PFSK-1 (cell line): ENCODE results near the gene GABBR2.

Source experiments
- FOXP2 ChIP-seq: optimal IDR thresholded peaks from 2 replicates; pipeline ENCODE3; 2011; ENCODE audit warnings: borderline replicate concordance, control low read depth, inconsistent platforms; ENCODE audit not compliant: insufficient read depth; ENCODE audit errors: extremely low read length, extremely low read depth
- POLR2AphosphoS5 ChIP-seq: IDR thresholded peaks from 2 replicates; pipeline ENCODE4 v1.6.1; 2012; ENCODE audit warnings: low read depth, mild to moderate bottlenecking, control low read depth, low read length, moderate library complexity
- SIN3A ChIP-seq: IDR thresholded peaks from 2 replicates; pipeline ENCODE4 v1.6.1; 2012; ENCODE audit warnings: mild to moderate bottlenecking, low read length, moderate library complexity, borderline replicate concordance; ENCODE audit not compliant: insufficient read depth
- TAF1 ChIP-seq: IDR thresholded peaks from 2 replicates; pipeline ENCODE4 v1.6.1; 2012; ENCODE audit warnings: low read length, control low read depth, borderline replicate concordance; ENCODE audit not compliant: insufficient read depth
- TF ChIP-seq, protein P1 (sequence below), 2 experiments: IDR thresholded peaks; 2 replicates each; pipeline versions ENCODE4 v1.6.1 to v1.8.0; 2011 to 2012; ENCODE audit warnings: low read depth in 2 of 2, low read length in 2 of 2, control low read depth in 1 of 2, inconsistent platforms in 1 of 2, mild to moderate bottlenecking in 1 of 2, moderate library complexity in 1 of 2; ENCODE audit not compliant: insufficient read depth in 1 of 2

Gene GABBR2

GRCh38 chr9:98364086-98364485 lies 344.6 kb downstream of the GABBR2 start:
- TF ChIP-seq TAF1 (no peak), FOXP2 (no peak), POLR2AphosphoS5 (no peak), SIN3A (no peak)
- TF ChIP-seq, protein P1, sequence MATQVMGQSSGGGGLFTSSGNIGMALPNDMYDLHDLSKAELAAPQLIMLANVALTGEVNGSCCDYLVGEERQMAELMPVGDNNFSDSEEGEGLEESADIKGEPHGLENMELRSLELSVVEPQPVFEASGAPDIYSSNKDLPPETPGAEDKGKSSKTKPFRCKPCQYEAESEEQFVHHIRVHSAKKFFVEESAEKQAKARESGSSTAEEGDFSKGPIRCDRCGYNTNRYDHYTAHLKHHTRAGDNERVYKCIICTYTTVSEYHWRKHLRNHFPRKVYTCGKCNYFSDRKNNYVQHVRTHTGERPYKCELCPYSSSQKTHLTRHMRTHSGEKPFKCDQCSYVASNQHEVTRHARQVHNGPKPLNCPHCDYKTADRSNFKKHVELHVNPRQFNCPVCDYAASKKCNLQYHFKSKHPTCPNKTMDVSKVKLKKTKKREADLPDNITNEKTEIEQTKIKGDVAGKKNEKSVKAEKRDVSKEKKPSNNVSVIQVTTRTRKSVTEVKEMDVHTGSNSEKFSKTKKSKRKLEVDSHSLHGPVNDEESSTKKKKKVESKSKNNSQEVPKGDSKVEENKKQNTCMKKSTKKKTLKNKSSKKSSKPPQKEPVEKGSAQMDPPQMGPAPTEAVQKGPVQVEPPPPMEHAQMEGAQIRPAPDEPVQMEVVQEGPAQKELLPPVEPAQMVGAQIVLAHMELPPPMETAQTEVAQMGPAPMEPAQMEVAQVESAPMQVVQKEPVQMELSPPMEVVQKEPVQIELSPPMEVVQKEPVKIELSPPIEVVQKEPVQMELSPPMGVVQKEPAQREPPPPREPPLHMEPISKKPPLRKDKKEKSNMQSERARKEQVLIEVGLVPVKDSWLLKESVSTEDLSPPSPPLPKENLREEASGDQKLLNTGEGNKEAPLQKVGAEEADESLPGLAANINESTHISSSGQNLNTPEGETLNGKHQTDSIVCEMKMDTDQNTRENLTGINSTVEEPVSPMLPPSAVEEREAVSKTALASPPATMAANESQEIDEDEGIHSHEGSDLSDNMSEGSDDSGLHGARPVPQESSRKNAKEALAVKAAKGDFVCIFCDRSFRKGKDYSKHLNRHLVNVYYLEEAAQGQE (IDR thresholded peaks at IDR 0.05; ENCODE audit: insufficient read depth in 1 of 2, low read depth in 2 of 2, low read length in 2 of 2) = no peak

- TF ChIP-seq POLR2AphosphoS5 = no peak
- TF ChIP-seq, protein P1 (IDR thresholded peaks at IDR 0.05; ENCODE audit: insufficient read depth in 1 of 2, low read depth in 2 of 2, low read length in 2 of 2) = no peak
Observed at GRCh38 chr9:98363644-98364043, 345.1 kb downstream of the GABBR2 start.

GRCh38 chr9:98362624-98363252 lies 346.0 kb downstream of the GABBR2 start:
- no peak for TF ChIP-seq FOXP2
- no peak for TF ChIP-seq TAF1
- TF ChIP-seq, protein P1 (IDR thresholded peaks at IDR 0.05; ENCODE audit: insufficient read depth in 1 of 2, low read depth in 2 of 2, low read length in 2 of 2) = no peak
- no peak for TF ChIP-seq POLR2AphosphoS5
- TF ChIP-seq SIN3A = no peak

GRCh38 chr9:98361645-98362044 lies 347.1 kb downstream of the GABBR2 start:
- no peak for TF ChIP-seq POLR2AphosphoS5
- TF ChIP-seq, protein P1 (IDR thresholded peaks at IDR 0.05; ENCODE audit: insufficient read depth in 1 of 2, low read depth in 2 of 2, low read length in 2 of 2) = no peak
- TF ChIP-seq FOXP2 = no peak
- no peak for TF ChIP-seq SIN3A
- TF ChIP-seq TAF1 = no peak

- TF ChIP-seq SIN3A = no peak
- no peak for TF ChIP-seq TAF1
- TF ChIP-seq, protein P1 (IDR thresholded peaks at IDR 0.05; ENCODE audit: insufficient read depth in 1 of 2, low read depth in 2 of 2, low read length in 2 of 2) = no peak
- TF ChIP-seq POLR2AphosphoS5 = no peak
- TF ChIP-seq FOXP2 = no peak
Observed at GRCh38 chr9:98360176-98360708, 348.5 kb downstream of the GABBR2 start.
